NCI-H2081 treated with DMSO at 0.1 percent for 48 hours (cell line): ENCODE results near the gene PDE1A.

ENCODE experiments used
- DNase-seq: peaks from one replicate; lab custom pipeline; 2025; lab: John Stamatoyannopoulos, UW

Gene PDE1A

GRCh38 chr2:182197529-182197928 is 229.3 kb downstream of the PDE1A start:
- DNase-seq, result no peak

DNA sequence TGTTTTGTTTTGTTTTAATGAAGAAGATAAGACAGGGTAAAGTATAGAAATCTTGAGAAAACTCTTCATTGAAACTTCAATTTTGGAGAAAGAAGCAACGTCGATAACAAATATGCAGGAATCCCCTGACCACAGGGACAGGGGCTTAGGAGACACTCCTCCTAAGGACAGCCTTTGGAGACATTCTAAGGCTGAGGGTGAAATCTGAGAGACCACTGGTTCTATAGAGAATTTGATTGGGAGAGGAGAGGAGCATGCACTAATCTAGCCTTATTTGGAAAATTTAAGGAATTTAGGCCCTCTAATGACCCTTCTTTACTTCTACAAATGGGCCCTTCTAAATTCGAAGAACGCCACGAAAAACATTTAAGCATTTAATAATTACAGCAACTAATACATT is 233.5 kb downstream of the PDE1A start:
- DNase-seq, result no peak

DNA sequence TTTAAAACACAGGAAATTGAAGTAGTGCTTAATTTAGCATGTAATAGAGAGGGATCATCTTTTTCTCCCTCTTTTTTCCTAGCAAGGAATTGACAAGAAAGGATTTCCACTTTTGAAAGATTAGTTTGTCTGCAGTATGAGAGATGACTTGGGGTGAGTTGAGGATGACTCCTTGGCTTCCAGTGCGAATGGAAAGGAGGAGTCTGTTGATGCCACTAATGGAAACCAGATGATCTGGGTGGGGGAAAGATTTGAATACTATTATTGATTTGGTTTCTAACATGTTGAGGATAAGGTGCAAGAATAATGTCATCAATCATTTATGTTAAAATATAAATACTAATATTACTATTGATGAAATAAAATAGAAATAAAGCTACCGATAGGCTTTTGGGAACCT is 235.8 kb downstream of the PDE1A start:
- no peak for DNase-seq

DNA sequence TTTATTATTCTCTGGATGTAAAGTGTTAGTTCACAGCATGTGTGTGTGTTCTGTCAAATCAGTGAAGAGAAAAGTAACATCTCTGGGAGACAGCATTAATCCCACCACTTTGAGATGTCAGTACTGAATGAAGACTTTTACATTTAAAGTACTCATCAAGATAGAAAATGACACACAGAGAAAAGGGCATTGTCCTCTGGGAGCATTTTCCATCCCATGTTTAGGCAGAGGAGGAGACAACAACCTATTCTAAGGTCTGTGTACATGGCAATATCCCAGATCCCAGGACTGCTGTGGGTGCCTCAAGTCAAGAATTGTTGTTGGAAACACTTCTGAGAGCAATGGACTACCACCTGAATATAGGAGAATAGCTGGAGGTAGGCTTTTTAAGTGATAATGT is 239.7 kb downstream of the PDE1A start:
- DNase-seq, result no peak

- DNase-seq, result no peak
Observed at GRCh38 chr2:182186132-182186735, 240.6 kb downstream of the PDE1A start.

- no peak for DNase-seq
Observed at GRCh38 chr2:182182436-182182835, 244.4 kb downstream of the PDE1A start.

- DNase-seq, result no peak
Observed at GRCh38 chr2:182181381-182181780, 245.5 kb downstream of the PDE1A start.

DNA sequence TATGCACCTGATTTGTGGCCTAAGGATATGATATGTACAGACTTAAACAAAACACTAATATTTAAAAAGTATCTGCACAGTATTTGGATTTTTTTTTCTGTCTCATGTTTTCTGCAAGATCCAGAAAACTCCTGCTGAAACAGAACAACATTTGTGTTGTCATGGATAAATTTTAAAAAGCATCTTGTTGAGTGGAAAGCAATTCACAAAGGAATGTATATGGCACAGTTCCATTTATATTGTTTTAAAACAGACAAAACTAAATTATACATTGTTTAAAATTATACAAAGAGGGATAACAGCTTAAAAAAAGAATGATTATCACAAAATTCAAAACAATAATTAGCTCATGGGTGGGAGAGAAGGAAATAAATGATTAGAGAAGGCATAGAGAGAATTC is 247.7 kb downstream of the PDE1A start:
- no peak for DNase-seq

- DNase-seq, result no peak
Observed at GRCh38 chr2:182173944-182174622, 252.8 kb downstream of the PDE1A start.

DNA sequence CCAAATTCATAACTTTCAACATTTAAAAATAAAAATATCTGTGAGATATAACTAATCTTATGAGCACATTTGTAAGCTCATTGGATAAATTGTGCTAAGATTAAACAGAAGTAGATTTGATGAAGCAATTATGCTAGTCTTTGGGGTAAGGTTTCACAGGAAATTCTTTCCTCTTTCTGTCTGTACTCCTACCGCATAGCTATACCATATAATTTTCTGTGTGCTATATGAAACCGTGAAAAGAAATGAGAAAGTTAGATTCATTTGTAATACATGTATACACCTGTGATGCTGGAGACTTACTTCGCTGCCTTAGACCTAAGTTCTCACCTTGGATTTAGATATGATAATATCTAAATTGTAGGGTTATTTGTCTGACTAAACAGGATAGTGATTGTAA is 256.5 kb downstream of the PDE1A start:
- no peak for DNase-seq

- DNase-seq, result no peak
Observed at GRCh38 chr2:182167882-182168281, 259.0 kb downstream of the PDE1A start.

- DNase-seq, result no peak
Observed at GRCh38 chr2:182166841-182167240, 260.0 kb downstream of the PDE1A start.

GRCh38 chr2:182166406-182166805 is 260.4 kb downstream of the PDE1A start:
- DNase-seq, result no peak

DNA sequence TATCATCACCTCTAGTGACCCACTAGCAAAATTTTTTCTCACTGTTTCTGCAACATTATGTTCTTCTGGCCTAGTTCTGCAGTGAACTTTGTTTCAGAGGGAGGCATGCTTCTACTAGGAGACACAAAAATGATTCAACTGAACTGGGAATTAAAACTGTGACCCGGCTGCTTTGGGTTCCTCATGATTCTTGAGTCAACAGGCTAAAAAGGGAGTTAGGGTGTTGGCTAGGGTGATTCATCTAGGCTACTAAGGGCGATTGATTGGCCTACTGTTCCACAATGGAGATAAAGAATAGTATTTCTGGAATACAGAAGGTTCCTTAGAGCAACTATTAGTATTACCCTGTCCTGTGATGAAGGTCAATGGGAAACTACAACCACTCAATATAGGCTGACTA is 261.6 kb downstream of the PDE1A start:
- no peak for DNase-seq

DNA sequence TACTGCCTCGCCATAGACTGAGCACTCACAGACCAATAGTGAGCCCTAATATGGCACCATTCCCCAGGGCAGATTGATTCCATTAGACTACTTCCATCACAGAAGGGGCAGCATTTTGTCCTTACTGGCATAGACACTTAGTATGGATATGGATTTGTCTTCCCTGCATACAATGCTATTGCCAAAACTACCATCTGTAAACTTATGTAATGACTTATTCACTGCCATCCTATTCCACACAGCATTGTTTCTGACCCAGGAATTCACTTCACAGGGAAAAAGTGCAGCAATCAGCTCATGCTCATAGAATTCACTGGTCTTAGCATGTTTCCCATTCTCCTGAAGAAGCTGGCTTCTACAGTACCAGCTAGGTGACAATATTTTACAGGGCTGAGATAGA is 262.1 kb downstream of the PDE1A start:
- DNase-seq, result no peak

DNA sequence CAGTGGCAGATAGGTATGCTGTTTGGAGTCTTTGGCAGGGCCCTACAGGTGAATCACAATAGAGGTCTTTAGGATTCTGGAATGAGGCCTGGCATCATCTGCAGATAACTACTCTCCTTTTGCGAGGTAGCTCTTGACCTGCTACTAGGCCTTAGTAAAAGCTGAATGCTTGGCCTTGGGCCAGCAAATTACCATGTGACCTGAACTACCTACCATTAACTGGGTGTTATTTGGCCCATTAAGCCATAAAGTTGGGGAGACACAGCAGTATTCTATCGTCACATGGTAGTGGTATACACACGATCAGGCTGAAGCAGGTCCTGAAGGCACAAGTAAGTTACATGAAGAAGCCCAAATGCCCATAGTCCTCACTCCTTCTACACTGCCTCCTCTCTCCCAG is 263.0 kb downstream of the PDE1A start:
- no peak for DNase-seq

DNA sequence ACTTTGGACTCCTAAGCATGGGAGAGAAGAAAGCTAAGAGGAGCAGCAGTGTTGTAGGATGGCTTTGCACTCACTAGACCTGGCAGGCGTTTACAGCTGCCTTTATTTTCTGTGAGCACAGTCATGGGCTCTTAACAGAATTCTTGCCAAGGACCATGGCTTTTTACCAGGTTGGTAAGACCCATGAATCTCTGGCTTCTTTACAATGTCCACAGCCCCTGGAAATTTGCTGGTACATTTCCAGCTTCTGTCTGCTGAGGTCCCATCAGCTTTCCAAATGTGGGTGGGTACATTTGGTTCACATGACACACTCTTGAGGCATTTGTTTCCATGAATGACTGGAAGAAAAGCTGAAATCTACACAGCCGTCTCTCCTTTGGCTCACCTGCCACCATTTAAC is 278.5 kb downstream of the PDE1A start:
- no peak for DNase-seq

GRCh38 chr2:182144776-182145165 is 282.1 kb downstream of the PDE1A start:
- no peak for DNase-seq

DNA sequence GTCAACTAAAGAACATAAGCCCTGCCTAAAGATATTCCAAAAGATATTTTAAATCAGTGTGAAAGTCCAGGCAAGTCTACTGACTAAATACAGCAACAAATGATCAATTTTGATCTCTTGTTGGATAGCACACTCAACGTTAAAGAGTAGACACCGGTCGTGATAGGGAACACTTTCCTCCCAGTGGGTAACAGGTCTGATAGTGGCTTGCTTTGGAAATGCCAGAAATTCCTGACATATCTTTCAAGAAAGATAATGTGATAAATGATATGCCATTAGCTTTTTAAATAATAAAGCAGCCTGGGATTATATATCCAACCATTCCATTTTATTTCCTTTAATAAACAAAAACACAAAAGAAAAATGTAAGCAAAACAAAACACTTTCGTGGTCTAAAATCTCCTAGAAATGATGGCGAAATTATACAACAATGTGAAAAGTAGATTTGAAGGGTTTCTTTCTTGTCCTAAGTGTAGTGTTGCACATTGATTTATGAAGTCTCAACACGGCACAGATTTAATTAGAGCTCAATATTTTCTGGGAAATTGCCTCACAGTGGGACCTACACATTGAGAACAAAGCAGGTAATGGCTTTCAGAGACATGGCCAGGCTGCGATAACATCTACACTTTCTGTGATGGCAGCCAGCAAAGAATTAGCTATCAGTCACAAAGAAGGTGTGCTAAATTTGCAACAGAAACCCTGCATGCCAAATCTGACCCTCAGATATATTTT is 282.6 kb downstream of the PDE1A start:
- DNase-seq, result no peak

DNA sequence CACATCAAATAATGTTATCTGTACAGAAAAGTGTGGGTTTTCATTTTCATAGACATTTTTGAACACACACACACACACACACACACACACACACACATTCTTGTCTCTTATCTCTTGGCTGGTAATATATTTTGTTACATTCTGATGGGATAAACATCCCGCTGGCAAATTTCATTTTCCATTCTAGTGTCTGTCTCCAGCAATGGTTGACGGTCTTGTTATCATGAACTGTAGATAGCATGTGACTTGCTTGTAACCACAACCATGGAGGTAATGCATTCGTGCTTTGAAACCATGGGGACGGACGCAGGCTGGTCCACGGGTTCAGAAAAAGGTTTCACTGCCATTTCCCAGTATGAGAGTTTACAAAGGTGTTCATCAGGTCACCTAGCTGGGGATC is 284.8 kb downstream of the PDE1A start:
- no peak for DNase-seq

GRCh38 chr2:182134201-182134600 is 292.6 kb downstream of the PDE1A start:
- no peak for DNase-seq

DNA sequence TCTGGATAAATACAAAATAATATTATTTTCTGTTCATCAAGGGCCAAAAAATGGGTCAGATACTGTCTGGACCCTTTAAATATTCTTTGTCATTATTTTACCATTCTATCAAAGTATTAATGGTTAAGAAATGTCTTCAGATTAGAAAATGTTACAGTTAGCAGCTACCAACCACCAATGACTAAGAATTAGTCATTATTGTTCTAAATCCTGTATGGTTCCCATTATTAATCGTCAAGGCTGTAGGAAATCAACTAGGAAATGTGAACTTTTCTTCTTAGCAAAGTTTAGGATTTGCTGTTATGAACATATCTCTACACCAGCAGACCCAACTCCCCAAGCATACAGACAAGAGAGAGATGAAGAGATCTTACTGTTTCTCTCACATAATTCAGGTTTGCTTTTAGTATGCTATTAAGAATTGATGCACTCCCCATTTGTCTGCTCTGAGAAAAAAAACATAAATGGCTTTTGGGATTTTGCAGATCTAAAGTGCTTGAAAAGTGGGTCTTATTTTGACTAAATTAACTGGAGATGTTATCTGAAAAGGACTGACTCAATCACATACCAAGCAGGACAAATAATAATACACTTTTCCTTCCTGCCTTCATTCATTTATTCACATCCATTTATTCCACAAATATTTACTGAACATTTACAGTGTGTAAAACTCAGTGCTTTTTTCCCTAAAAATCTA is 293.5 kb downstream of the PDE1A start:
- DNase-seq, result no peak

DNA sequence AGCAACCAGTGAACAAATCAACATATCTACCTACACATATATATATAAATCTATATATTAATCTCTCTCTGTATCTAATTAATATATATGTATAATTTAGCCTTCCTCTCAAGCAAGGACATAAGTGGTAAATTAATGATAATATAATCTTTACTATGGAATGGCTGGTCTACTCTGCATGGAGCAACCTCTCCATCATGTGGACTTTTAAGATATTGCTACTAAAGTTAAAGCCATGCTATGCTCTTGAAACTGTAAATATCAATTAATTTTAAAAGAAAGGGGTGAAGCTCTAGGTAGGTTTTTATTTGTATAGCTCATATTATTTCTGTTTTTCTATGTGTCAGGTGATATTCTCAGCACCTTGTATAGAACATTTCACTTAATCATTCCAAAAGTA is 294.2 kb downstream of the PDE1A start:
- no peak for DNase-seq
